Ascending aorta (tissue), 2 donors: ENCODE measurements around the gene ARRB1. TPM values are rescaled to one million over a fixed set of nuclear protein-coding genes. Genes with fewer than 3 reads are reported as not detected.
A peak's percentile ranks its signal among the peaks of the same experiment; 100 is the strongest.

Experiments used
- DNase-seq, 2 donors: peaks; one replicate each; pipeline ENCODE4 v3.0.0-alpha.2; 2019; ENCODE audit warnings: low spot score in 2 of 2
- H3K27ac ChIP-seq, 2 donors: fragments of 200-600 bp; sonication (generic); one replicate each; pipeline ENCODE4 v1.5.1; 2016 to 2017; ENCODE audit warnings: mild to moderate bottlenecking in 1 of 2
- H3K27me3 ChIP-seq: fragments of 200-600 bp; sonication (generic); one replicate; pipeline ENCODE4 v1.5.1; 2017
- H3K36me3 ChIP-seq, 2 donors: fragments of 200-600 bp; sonication (generic); one replicate each; pipeline ENCODE4 v1.5.1; 2016
- H3K4me1 ChIP-seq, 2 donors: fragments of 200-600 bp; sonication (generic); one replicate each; pipeline ENCODE4 v1.5.1; 2016 to 2017; ENCODE audit warnings: mild to moderate bottlenecking in 1 of 2
- H3K4me3 ChIP-seq, 2 donors: fragments of 200-600 bp; sonication (generic); one replicate each; pipeline ENCODE4 v1.5.1; 2016 to 2017; ENCODE audit warnings: mild to moderate bottlenecking in 1 of 2
- H3K9me3 ChIP-seq, 2 donors: fragments of 200-600 bp; sonication (generic); one replicate each; pipeline ENCODE4 v1.5.1; 2016
- CTCF ChIP-seq, 3 experiments: fragments of 200-600 bp in 2 of 3; fragments of 450-650 bp in 1 of 3; sonication (generic) in 2 of 3; IDR thresholded peaks; one replicate each; pipeline ENCODE4 v1.5.1; 2016 to 2019; ENCODE audit warnings: antibody characterized with exemption in 3 of 3, mild to moderate bottlenecking in 1 of 3, moderate library complexity in 1 of 3
- intact Hi-C: fragments of 100-400 bp; cut with DNase I; formaldehyde crosslinking; loops from one replicate; pipeline ENCODE4 v1.15.1; 2023
- total RNA-seq: library from RNA; depleted of rRNA; stranded (reverse); fragments of >200 nt; gene quantifications from one replicate; pipeline ENCODE4 v1.1.0, GENCODE V29; 2016

Gene ARRB1
- total RNA-seq, 1 donor from 2014 or later: 78.2 TPM

- Histone ChIP-seq H3K4me3 (no peak overlapping the region), H3K27me3 (no peaks in the 10 kb centered on the region), H3K9me3 (no peaks in the 10 kb centered on the region), H3K4me1 (peaks cover 0 to 4% of the 10 kb centered on the region in 2 donors), H3K27ac (no peak overlapping the region), H3K36me3 (no peaks in the 10 kb centered on the region)
- intact Hi-C loops: no loop called here
- no peak for TF ChIP-seq CTCF (IDR thresholded peaks at IDR 0.05)
- DNase-seq: no peak
These were observed 21.2 kb downstream of the ARRB1 start for GRCh38 chr11:75330291-75330690.

DNA sequence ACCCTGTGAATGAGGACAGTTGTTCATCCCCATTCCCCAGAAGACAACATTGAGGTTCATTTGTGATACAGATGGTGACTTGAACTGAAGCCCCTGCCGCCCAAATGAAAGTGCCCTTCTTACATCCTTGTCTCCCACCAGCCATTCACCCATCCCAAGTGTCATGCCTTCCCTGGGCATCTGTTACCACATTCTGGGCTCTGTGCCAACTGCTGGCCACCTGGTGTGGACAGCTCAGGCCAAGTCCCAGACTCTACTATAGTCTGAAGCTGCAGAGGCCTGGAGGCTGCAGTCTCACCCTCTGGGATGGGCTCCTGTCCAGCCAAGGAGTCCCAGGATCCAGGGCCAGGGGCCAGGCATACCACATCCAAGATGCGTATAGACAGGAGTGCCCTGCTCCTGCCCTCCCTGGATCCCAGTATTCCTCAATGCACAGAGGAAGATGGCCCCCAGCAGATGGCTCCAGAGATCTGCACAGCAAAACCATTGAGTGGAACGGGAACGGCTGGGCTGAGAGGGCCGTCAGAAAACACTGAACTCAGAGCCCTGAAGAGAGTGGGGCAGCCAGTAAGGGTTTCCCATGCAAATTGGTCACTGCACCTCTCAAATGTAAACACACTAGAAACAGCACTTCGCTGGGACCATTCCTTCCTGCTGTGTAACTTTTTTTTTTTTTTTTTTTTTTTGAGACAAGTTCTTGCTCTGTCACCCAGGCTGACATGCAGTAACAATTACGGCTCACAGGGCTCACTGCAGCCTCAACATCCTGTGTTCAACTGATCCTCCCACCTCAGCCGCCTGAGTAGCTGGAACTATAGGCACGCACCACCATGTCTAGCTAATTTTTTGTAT is 22.8 kb downstream of the ARRB1 start:
- intact Hi-C loops: loop anchor here (1.0 kb wide), 1 partner anchor 56 kb away; no protein-coding TSS in a partner anchor
- H3K36me3 ChIP-seq: no peaks in the 10 kb centered on the region
- peak in 1 of 2 donors; percentile 78 for DNase-seq
- H3K4me1 ChIP-seq: peaks cover 0 to 4% of the 10 kb centered on the region in 2 donors
- peak in 2 of 3 experiments; percentile 56 to 57 for TF ChIP-seq CTCF (IDR thresholded peaks at IDR 0.05)
- no peaks in the 10 kb centered on the region for H3K9me3 ChIP-seq
- H3K4me3 ChIP-seq: no peak overlapping the region
- H3K27me3 ChIP-seq: no peaks in the 10 kb centered on the region
- H3K27ac ChIP-seq: no peak overlapping the region

DNA sequence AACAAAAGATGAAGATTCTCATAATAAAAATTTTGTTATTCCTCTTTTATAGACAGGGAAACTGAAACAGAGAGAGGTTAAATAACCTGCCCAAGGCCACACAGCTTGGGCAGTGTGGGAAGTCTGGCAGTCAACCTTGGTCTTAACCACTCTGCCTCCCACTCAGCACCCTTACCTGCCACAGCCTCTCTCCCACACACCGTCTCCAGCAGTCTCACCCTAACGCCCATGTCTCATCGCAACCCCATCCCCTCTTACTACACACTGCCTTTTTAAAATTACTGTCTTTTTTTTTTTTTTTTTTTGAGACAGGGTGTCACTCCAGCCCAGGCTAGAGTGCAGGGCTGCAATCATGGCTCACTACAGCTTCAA is 25.0 kb downstream of the ARRB1 start:
- H3K4me1 ChIP-seq: peaks cover 0 to 4% of the 10 kb centered on the region in 2 donors
- intact Hi-C loops: no loop called here
- peak overlapping the region; percentile 19 to 69 for H3K27ac ChIP-seq

DNA sequence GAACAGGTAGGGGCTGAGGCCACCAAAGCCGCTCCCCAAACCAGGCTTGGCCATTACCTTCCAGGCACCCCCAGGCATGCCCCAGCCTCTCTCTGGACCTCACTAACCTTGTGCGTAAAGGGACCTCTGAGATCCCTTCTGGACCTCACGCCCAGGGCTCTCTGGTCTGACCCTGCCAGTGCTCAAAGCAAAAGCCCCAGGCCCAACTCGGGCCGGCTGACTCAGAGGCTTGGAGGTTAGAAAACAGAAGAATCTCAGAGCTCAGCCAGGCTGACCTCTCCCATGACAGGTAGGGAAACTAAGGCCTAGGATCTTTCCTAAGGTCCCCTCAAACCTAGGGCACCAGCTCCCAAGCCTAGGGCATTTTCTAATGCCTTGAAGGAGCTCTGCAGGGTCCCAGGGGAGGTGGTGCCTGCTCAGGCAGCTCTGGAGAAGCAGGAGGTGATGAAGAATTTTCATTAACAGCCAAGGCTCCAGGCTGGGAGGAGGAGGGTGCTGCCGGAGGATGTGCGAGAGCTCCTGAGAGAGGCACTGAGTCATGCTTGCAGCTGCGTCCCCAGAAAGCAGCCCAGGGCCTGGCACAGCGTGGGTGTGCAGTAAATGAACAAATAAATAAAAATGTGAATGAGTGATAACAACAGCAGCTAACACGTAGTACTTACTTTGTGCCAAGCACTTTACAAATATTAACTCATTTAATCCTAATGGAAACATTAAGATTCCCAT is 25.6 kb downstream of the ARRB1 start:
- no peaks in the 10 kb centered on the region for H3K27me3 ChIP-seq
- H3K27ac ChIP-seq: peak overlapping the region; percentile 19 to 69
- no peaks in the 10 kb centered on the region for H3K36me3 ChIP-seq
- intact Hi-C loops: no loop called here
- peak in 1 of 2 donors; percentile 81 for DNase-seq
- H3K4me3 ChIP-seq: no peak overlapping the region
- TF ChIP-seq CTCF (IDR thresholded peaks at IDR 0.05): no peak
- no peaks in the 10 kb centered on the region for H3K9me3 ChIP-seq
- peaks cover 0 to 4% of the 10 kb centered on the region in 2 donors for H3K4me1 ChIP-seq

More for the DNA sequence above, 25.0 kb downstream of the ARRB1 start:
- no peaks in the 10 kb centered on the region for H3K36me3 ChIP-seq
- TF ChIP-seq CTCF (IDR thresholded peaks at IDR 0.05): no peak
- H3K4me3 ChIP-seq: no peak overlapping the region
- no peaks in the 10 kb centered on the region for H3K27me3 ChIP-seq
- H3K9me3 ChIP-seq: no peaks in the 10 kb centered on the region
- DNase-seq: no peak

DNA sequence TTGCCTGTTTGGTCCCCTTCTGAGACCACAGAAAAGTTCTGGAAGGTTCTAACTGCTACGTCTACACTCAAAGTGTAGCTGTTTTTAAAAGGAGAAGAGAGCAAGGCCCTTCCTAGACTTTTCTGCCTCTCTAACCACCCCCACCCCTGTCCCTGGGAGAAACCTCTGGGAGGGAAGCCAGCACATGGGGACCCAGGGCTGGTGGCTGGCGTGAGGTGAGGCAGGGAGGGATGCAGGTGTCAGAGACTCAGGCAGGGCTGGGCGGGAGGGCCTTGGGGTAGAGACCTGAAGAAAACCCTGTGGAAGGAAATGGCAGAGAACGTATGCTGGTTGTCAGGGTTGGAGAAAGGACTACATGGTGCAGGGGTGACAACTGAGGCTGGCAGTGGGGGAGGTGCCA is 26.7 kb downstream of the ARRB1 start:
- peaks cover 0 to 4% of the 10 kb centered on the region in 2 donors for H3K4me1 ChIP-seq
- TF ChIP-seq CTCF (IDR thresholded peaks at IDR 0.05): no peak
- intact Hi-C loops: no loop called here
- no peaks in the 10 kb centered on the region for H3K27me3 ChIP-seq
- no peak overlapping the region for H3K4me3 ChIP-seq
- no peaks in the 10 kb centered on the region for H3K9me3 ChIP-seq
- DNase-seq: no peak
- no peaks in the 10 kb centered on the region for H3K36me3 ChIP-seq
- H3K27ac ChIP-seq: no peak overlapping the region
